Right lobe of liver (tissue), 4 donors: ENCODE data around the gene KCNQ1.

Experiments used
- CTCF ChIP-seq, 4 donors: fragments of 200-600 bp in 3 of 4; fragments of 450-650 bp in 1 of 4; IDR thresholded peaks; one replicate each; pipeline versions ENCODE4 v1.5.1 to v1.8.0; 2016 to 2022; ENCODE audit warnings: antibody characterized with exemption in 4 of 4, mild to moderate bottlenecking in 2 of 4
- POLR2A ChIP-seq: fragments of 450-650 bp; IDR thresholded peaks from one replicate; pipeline ENCODE4 v1.6.1; 2017; ENCODE audit warnings: antibody characterized with exemption, mild to moderate bottlenecking
- donor health status: DM: no; HTN: no; CAD: no.
- donor health status: DM: no; HTN: no; CAD: no.
- donor health status: DM: no; HTN: yes; CAD: no.

GRCh38 chr11:2586087-2586792 lies 141.4 kb downstream of the KCNQ1 start:
- TF ChIP-seq POLR2A (no peak), CTCF (IDR thresholded peaks at IDR 0.05) (no peak)
